ENCODE data around the gene ARRDC5. TPM values are rescaled to one million over a fixed set of nuclear protein-coding genes. Genes with fewer than 3 reads are reported as not detected.
"Not testable (repeated sequence)": the region's sequence is repeated elsewhere in the genome, so short reads cannot be mapped to it uniquely, and the experiment has no call there.

ARRDC5 gene
- total RNA-seq, 2 experiments from 2014 or later, result not detected

GRCh38 chr19:4845975-4846374 lies 56.7 kb downstream of the ARRDC5 start:
- DNase-seq; H3K4me1 Mint-ChIP-seq; H3K36me3 Mint-ChIP-seq (ENCODE audit: low read depth): not testable (repeated sequence)

GRCh38 chr19:4844348-4845179 lies 58.1 kb downstream of the ARRDC5 start:
- no peaks in the 10 kb centered on the region for H3K27me3 Mint-ChIP-seq
- H3K4me3 Mint-ChIP-seq, result no peak overlapping the region
- H3K27ac Mint-ChIP-seq, result no peak overlapping the region
- DNase-seq (no peak), ATAC-seq (no peak)
- intact Hi-C loops (cut with DNase I, micrococcal nuclease), result no loop called here
- ChIA-PET CTCF (no interaction called here), POLR2A (no interaction called here)
- H3K9me3 Mint-ChIP-seq (ENCODE audit: low read depth), result no peaks in the 10 kb centered on the region
- peaks cover 13% of the 10 kb centered on the region for H3K36me3 Mint-ChIP-seq (ENCODE audit: low read depth)
- peaks cover 12% of the 10 kb centered on the region for H3K4me1 Mint-ChIP-seq

More at GRCh38 chr19:4845975-4846374, 56.7 kb downstream of the ARRDC5 start:
- H3K27ac Mint-ChIP-seq; intact Hi-C loops (cut with DNase I, micrococcal nuclease); H3K9me3 Mint-ChIP-seq (ENCODE audit: low read depth); H3K4me3 Mint-ChIP-seq; ATAC-seq; POLR2A ChIA-PET; H3K27me3 Mint-ChIP-seq: not testable (repeated sequence)
- CTCF ChIA-PET, result interaction anchor here (0.6 to 10.7 kb wide), 4 partner anchors 37 to 1183 kb away, joined by 3 to 210 read pairs (median 3); no protein-coding TSS in a partner anchor

- no peak for DNase-seq
- no peak overlapping the region for H3K4me3 Mint-ChIP-seq
- peaks cover 20% of the 10 kb centered on the region for H3K36me3 Mint-ChIP-seq (ENCODE audit: low read depth)
- ChIA-PET POLR2A (no interaction called here), CTCF (no interaction called here)
- no peaks in the 10 kb centered on the region for H3K27me3 Mint-ChIP-seq
- intact Hi-C loops (cut with DNase I, micrococcal nuclease), result no loop called here
- no peak for ATAC-seq
- no peak overlapping the region for H3K27ac Mint-ChIP-seq
- no peaks in the 10 kb centered on the region for H3K9me3 Mint-ChIP-seq (ENCODE audit: low read depth)
- H3K4me1 Mint-ChIP-seq, result peaks cover 12% of the 10 kb centered on the region
Observed at GRCh38 chr19:4843647-4843965, 59.1 kb downstream of the ARRDC5 start.

Small RNAs within 50 kb of the gene (microRNA-seq; reads per million reads assigned to microRNA genes)
- gene MIR4747 (ENCODE audit: borderline replicate concordance), result 1.1 reads per million

Other genes starting within 250 kb of the ARRDC5 start
- 10 to 100 TPM; 34.7 to 53.8 TPM for gene MYDGF, start 232.6 kb downstream of the ARRDC5 start, total RNA-seq
- gene DPP9, start 179.1 kb downstream of the ARRDC5 start, total RNA-seq, result 10 to 100 TPM; 49.2 to 51.3 TPM
- gene FEM1A, start 111.2 kb downstream of the ARRDC5 start, total RNA-seq, result 10 to 100 TPM in 1 of 2 experiments, 1 to 10 TPM in 1; 9.2 to 10.6 TPM
- 10 to 100 TPM; 23.4 to 24.1 TPM for gene TICAM1, start 71.2 kb downstream of the ARRDC5 start, total RNA-seq
- gene PLIN3, start 35.2 kb downstream of the ARRDC5 start, total RNA-seq, result 10 to 100 TPM; 26.9 to 27.5 TPM
- gene UHRF1, start 6.6 kb upstream of the ARRDC5 start, total RNA-seq, result 100 to 1,000 TPM; 126 to 151 TPM
- gene KDM4B, start 66.2 kb upstream of the ARRDC5 start, total RNA-seq, result 10 to 100 TPM; 33.9 to 35.8 TPM